Vagina (tissue), 2 donors: ENCODE data around the gene FAM78B. TPM values are rescaled to one million over a fixed set of nuclear protein-coding genes. Genes with fewer than 3 reads are reported as not detected.

Experiments
- DNase-seq, 2 donors: peaks; one replicate each; pipeline ENCODE4 v3.0.0-alpha.2; 2017; ENCODE audit errors: extremely low spot score in 2 of 2
- H3K27ac ChIP-seq: fragments of 200-600 bp; sonication (generic); one replicate; pipeline ENCODE4 v1.5.1; 2019
- H3K27me3 ChIP-seq: fragments of 200-600 bp; sonication (generic); one replicate; pipeline ENCODE4 v1.5.1; 2019
- H3K36me3 ChIP-seq, 2 donors: fragments of 200-600 bp; sonication (generic); one replicate each; pipeline ENCODE4 v1.5.1; 2017 to 2019
- H3K4me1 ChIP-seq: fragments of 200-600 bp; sonication (generic); one replicate; pipeline ENCODE4 v1.5.1; 2019
- H3K4me3 ChIP-seq, 2 donors: fragments of 200-600 bp; sonication (generic); 1 replicate in 1 of 2; 2 replicates in 1 of 2; pipeline ENCODE4 v1.5.1; 2016 to 2019
- H3K9me3 ChIP-seq: fragments of 200-600 bp; sonication (generic); one replicate; pipeline ENCODE4 v1.5.1; 2019
- CTCF ChIP-seq, 3 experiments: fragments of 450-650 bp in 2 of 3; fragments of 200-600 bp in 1 of 3; sonication (generic) in 1 of 3; IDR thresholded peaks; one replicate each; pipeline ENCODE4 v1.5.1; 2017 to 2019; ENCODE audit warnings: antibody characterized with exemption in 3 of 3, mild to moderate bottlenecking in 2 of 3, moderate library complexity in 2 of 3
- POLR2A ChIP-seq, 2 donors: fragments of 450-650 bp; IDR thresholded peaks; one replicate each; pipeline ENCODE4 v1.6.1; 2017; ENCODE audit warnings: antibody characterized with exemption in 2 of 2, mild to moderate bottlenecking in 2 of 2, moderate library complexity in 2 of 2
- POLR2AphosphoS5 ChIP-seq, 2 donors: sonication (generic); formaldehyde crosslinking; IDR thresholded peaks; one replicate each; pipeline ENCODE4 v1.9.0; 2017; ENCODE audit warnings: antibody characterized with exemption in 2 of 2, mild to moderate bottlenecking in 2 of 2, low read depth in 1 of 2; ENCODE audit not compliant: insufficient read depth in 1 of 2
- intact Hi-C: fragments of 100-400 bp; cut with DNase I; formaldehyde crosslinking; loops from one replicate; pipeline ENCODE4 v1.15.1; 2023
- total RNA-seq: library from RNA; depleted of rRNA; stranded (reverse); fragments of >200 nt; gene quantifications from one replicate; pipeline ENCODE4 v1.2.3, GENCODE V29; 2016

FAM78B gene
- 4.4 TPM for total RNA-seq

- no peak for DNase-seq
- H3K4me3 ChIP-seq: peak within 1 kb of the TSS; percentile 54 to 81
- intact Hi-C loops: no loop called here
- TF ChIP-seq POLR2A (IDR thresholded peaks at IDR 0.05): no peak
- peak in 1 of 3 experiments; percentile 22 for TF ChIP-seq CTCF (IDR thresholded peaks at IDR 0.05)
- peaks cover 15% of the 10 kb centered on the region for H3K4me1 ChIP-seq
- no peaks in the 10 kb centered on the region for H3K9me3 ChIP-seq
- H3K27me3 ChIP-seq: no peaks in the 10 kb centered on the region
- peak within 1 kb of the TSS; percentile 22 for H3K27ac ChIP-seq
- no peaks in the 10 kb centered on the region for H3K36me3 ChIP-seq
Measured at GRCh38 chr1:166166698-166167571, at the start of gene FAM78B. Gene FAM78B (minus strand): TSS chr1:166167001. CDS start chr1:166166248, 753 bp downstream.

GRCh38 chr1:166202546-166202945 is 35.7 kb upstream of the FAM78B start:
- intact Hi-C loops: no loop called here
- no peaks in the 10 kb centered on the region for H3K27me3 ChIP-seq

GRCh38 chr1:166200743-166201142 is 33.9 kb upstream of the FAM78B start:
- no peaks in the 10 kb centered on the region for H3K9me3 ChIP-seq
- intact Hi-C loops: no loop called here
- H3K27me3 ChIP-seq: no peaks in the 10 kb centered on the region
- H3K4me3 ChIP-seq: no peak overlapping the region
- H3K36me3 ChIP-seq: no peaks in the 10 kb centered on the region
- H3K27ac ChIP-seq: no peak overlapping the region
- no peaks in the 10 kb centered on the region for H3K4me1 ChIP-seq
- TF ChIP-seq POLR2A (IDR thresholded peaks at IDR 0.05) (no peak), CTCF (IDR thresholded peaks at IDR 0.05) (no peak), POLR2AphosphoS5 (IDR thresholded peaks at IDR 0.05; ENCODE audit: insufficient read depth in 1 of 2, low read depth in 1 of 2) (no peak)
- DNase-seq: no peak

More at GRCh38 chr1:166202546-166202945, 35.7 kb upstream of the FAM78B start:
- no peak for DNase-seq
- no peak for TF ChIP-seq POLR2A (IDR thresholded peaks at IDR 0.05)
- no peak for TF ChIP-seq POLR2AphosphoS5 (IDR thresholded peaks at IDR 0.05; ENCODE audit: insufficient read depth in 1 of 2, low read depth in 1 of 2)
- no peak for TF ChIP-seq CTCF (IDR thresholded peaks at IDR 0.05)
- H3K4me3 ChIP-seq: no peak overlapping the region
- no peaks in the 10 kb centered on the region for H3K9me3 ChIP-seq
- H3K4me1 ChIP-seq: no peaks in the 10 kb centered on the region
- H3K27ac ChIP-seq: no peak overlapping the region
- no peaks in the 10 kb centered on the region for H3K36me3 ChIP-seq

GRCh38 chr1:166197597-166197996 is 30.8 kb upstream of the FAM78B start:
- H3K36me3 ChIP-seq: no peaks in the 10 kb centered on the region
- DNase-seq: no peak
- no peaks in the 10 kb centered on the region for H3K27me3 ChIP-seq
- TF ChIP-seq POLR2AphosphoS5 (IDR thresholded peaks at IDR 0.05; ENCODE audit: insufficient read depth in 1 of 2, low read depth in 1 of 2) (no peak), CTCF (IDR thresholded peaks at IDR 0.05) (no peak), POLR2A (IDR thresholded peaks at IDR 0.05) (no peak)
- H3K27ac ChIP-seq: no peak overlapping the region
- H3K4me3 ChIP-seq: no peak overlapping the region
- no peaks in the 10 kb centered on the region for H3K4me1 ChIP-seq
- no peaks in the 10 kb centered on the region for H3K9me3 ChIP-seq
- intact Hi-C loops: no loop called here

- no peaks in the 10 kb centered on the region for H3K36me3 ChIP-seq
- no peak for TF ChIP-seq CTCF (IDR thresholded peaks at IDR 0.05)
- TF ChIP-seq POLR2A (IDR thresholded peaks at IDR 0.05): no peak
- TF ChIP-seq POLR2AphosphoS5 (IDR thresholded peaks at IDR 0.05; ENCODE audit: insufficient read depth in 1 of 2, low read depth in 1 of 2): no peak
- H3K4me3 ChIP-seq: no peak overlapping the region
- H3K9me3 ChIP-seq: no peaks in the 10 kb centered on the region
- no peak for DNase-seq
- H3K4me1 ChIP-seq: no peaks in the 10 kb centered on the region
- H3K27ac ChIP-seq: no peak overlapping the region
- intact Hi-C loops: no loop called here
- no peaks in the 10 kb centered on the region for H3K27me3 ChIP-seq
Measured at GRCh38 chr1:166197141-166197540, 30.3 kb upstream of the FAM78B start.
